HEK293T (cell line): Measurements from ENCODE around the gene TNIP1.

ENCODE experiments used
- CTCF ChIA-PET: fragments of 350-600 bp; formaldehyde crosslinking; extraction: SDS; loops from one replicate; lab custom pipeline; 2021; ENCODE audit warnings: antibody characterized with exemption, inconsistent platforms; lab: Yijun Ruan, JAX
- POLR2A ChIA-PET: fragments of 350-600 bp; formaldehyde crosslinking; extraction: SDS; loops from one replicate; lab custom pipeline; 2020; ENCODE audit warnings: antibody characterized with exemption, inconsistent platforms; lab: Yijun Ruan, JAX
- DNase-seq: peaks from one replicate; pipeline ENCODE4 v3.0.0; 2012; ENCODE audit warnings: mixed read lengths; ENCODE audit errors: extremely low spot score
- ARNT ChIP-seq: fragments of 450-650 bp; IDR thresholded peaks from 2 replicates; pipeline ENCODE4 v1.6.1; 2017; ENCODE audit warnings: mild to moderate bottlenecking
- BHLHE40 ChIP-seq: fragments of 450-650 bp; IDR thresholded peaks from 2 replicates; pipeline ENCODE4 v1.6.1; 2016; ENCODE audit warnings: mild to moderate bottlenecking, moderate library complexity, borderline replicate concordance
- CTBP1 ChIP-seq: fragments of 450-650 bp; IDR thresholded peaks from 2 replicates; pipeline ENCODE4 v1.6.1; 2016; ENCODE audit warnings: borderline replicate concordance
- ELF4 ChIP-seq: fragments of 450-650 bp; IDR thresholded peaks from 2 replicates; pipeline ENCODE4 v1.6.1; 2017; ENCODE audit warnings: antibody characterized with exemption
- FOXA1 ChIP-seq: fragments of 450-650 bp; IDR thresholded peaks from 2 replicates; pipeline ENCODE4 v1.6.1; 2016; ENCODE audit warnings: mild to moderate bottlenecking
- FOXK2 ChIP-seq: fragments of 450-650 bp; IDR thresholded peaks from 2 replicates; pipeline ENCODE4 v1.6.1; 2016; ENCODE audit warnings: mild to moderate bottlenecking
- FOXM1 ChIP-seq: fragments of 450-650 bp; IDR thresholded peaks from 2 replicates; pipeline ENCODE4 v1.6.1; 2017; ENCODE audit warnings: mild to moderate bottlenecking, borderline replicate concordance
- HDGF ChIP-seq: fragments of 450-650 bp; IDR thresholded peaks from 2 replicates; pipeline ENCODE4 v1.6.1; 2017; ENCODE audit warnings: antibody characterized with exemption, borderline replicate concordance
- L3MBTL2 ChIP-seq: fragments of 450-650 bp; conservative IDR thresholded peaks from 2 replicates; pipeline ENCODE4 v1.6.1; 2016; ENCODE audit warnings: mild to moderate bottlenecking
- LEF1 ChIP-seq: fragments of 450-650 bp; IDR thresholded peaks from 2 replicates; pipeline ENCODE4 v1.6.1; 2017; ENCODE audit warnings: mild to moderate bottlenecking, borderline replicate concordance
- NFRKB ChIP-seq: fragments of 450-650 bp; IDR thresholded peaks from 2 replicates; pipeline ENCODE4 v1.6.1; 2016; ENCODE audit warnings: mild to moderate bottlenecking, moderate library complexity
- SP1 ChIP-seq: fragments of 450-650 bp; IDR thresholded peaks from 2 replicates; pipeline ENCODE4 v1.6.1; 2017
- SUZ12 ChIP-seq: fragments of 450-650 bp; IDR thresholded peaks from 2 replicates; pipeline ENCODE4 v1.6.1; 2016; ENCODE audit warnings: mild to moderate bottlenecking
- TARDBP ChIP-seq: fragments of 450-650 bp; IDR thresholded peaks from 2 replicates; pipeline ENCODE4 v1.6.1; 2016
- ZNF384 ChIP-seq: fragments of 450-650 bp; IDR thresholded peaks from 2 replicates; pipeline ENCODE4 v1.6.1; 2016
- TF ChIP-seq, protein P1 (sequence below): fragments of 450-650 bp; IDR thresholded peaks from 2 replicates; pipeline ENCODE4 v1.6.1; 2016

TNIP1 gene

DNA sequence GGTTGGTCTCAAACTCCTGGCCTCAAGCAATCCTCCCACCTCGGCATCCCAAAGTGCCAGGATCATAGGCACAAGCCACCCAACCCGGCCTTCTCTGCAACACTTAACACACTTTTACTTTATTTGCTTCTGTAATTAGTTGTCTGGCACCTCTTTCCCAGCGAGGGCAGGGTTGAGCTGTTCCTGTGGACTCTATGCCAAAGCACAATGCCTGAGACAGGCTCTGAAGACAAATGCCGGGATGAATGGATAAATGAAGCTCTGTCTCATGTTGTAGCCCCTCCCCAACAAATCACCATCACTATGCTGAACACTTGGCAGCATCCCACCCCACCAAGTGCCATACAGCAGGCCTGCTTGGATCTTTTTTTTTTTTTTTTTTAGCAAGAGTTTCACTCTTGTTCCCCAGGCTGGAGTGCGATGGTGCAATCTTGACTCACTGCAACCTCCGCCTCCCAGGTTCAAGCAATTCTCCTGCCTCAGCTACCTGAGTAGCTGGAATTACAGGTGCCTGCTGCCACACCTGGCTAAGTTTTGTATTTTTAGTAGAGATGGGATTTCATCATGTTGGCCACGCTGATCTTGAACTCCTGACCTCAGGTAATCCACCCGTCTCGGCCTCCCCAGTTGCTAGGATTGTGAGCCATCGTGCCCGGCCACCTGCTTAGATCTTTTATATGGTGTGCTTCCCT, 39.1 kb downstream of the TNIP1 start:
- DNase-seq = no peak
- ChIA-PET POLR2A (no interaction called here), CTCF (interaction anchor here (2.8 kb wide), 1 partner anchor 10 kb away, joined by 16 read pairs; no protein-coding TSS in a partner anchor)
- TF ChIP-seq SP1 (no peak), ZNF384 (no peak), LEF1 (no peak), NFRKB (no peak), ARNT (no peak), BHLHE40 (no peak), FOXM1 (no peak), L3MBTL2 (no peak), ELF4 (no peak), SUZ12 (no peak), CTBP1 (no peak), FOXK2 (no peak), HDGF (no peak), FOXA1 (no peak), TARDBP (no peak)
- TF ChIP-seq, protein P1, sequence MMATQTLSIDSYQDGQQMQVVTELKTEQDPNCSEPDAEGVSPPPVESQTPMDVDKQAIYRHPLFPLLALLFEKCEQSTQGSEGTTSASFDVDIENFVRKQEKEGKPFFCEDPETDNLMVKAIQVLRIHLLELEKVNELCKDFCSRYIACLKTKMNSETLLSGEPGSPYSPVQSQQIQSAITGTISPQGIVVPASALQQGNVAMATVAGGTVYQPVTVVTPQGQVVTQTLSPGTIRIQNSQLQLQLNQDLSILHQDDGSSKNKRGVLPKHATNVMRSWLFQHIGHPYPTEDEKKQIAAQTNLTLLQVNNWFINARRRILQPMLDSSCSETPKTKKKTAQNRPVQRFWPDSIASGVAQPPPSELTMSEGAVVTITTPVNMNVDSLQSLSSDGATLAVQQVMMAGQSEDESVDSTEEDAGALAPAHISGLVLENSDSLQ = no peak

DNA sequence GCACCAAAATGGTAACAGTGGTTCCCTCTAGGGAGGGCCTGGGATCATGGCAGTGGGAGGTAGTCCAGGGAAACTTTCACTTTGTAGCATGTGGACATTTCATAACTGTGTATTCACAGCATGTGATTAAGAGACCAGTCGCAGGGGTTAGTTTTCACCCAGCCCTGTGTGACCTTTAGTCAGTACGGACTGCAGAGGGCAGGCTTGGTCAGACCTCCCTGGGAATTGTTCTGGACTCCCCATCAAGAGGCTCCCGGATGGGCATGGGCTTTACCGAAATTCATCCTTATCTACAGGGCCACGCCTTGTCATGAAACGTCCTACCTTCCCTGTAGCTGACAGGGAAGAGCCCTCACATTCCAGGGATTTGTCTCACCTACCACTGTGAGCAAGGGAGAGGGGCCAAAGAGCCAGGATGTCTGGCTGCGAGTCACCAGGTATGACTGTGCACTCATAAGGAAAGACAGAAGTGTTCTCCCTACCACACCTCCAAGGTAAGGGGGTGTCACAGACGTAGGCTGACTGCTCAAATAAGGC, 40.6 kb downstream of the TNIP1 start:
- TF ChIP-seq HDGF = no peak
- no peak for TF ChIP-seq ELF4
- TF ChIP-seq TARDBP = no peak
- no peak for TF ChIP-seq FOXA1
- no peak for TF ChIP-seq SUZ12
- no peak for TF ChIP-seq ARNT
- no peak for TF ChIP-seq ZNF384
- no peak for TF ChIP-seq L3MBTL2
- no peak for TF ChIP-seq CTBP1
- TF ChIP-seq, protein P1 = no peak
- TF ChIP-seq FOXK2 = no peak
- no peak for TF ChIP-seq NFRKB
- ChIA-PET CTCF (interaction anchor here (2.8 kb wide), 1 partner anchor 11 kb away, joined by 16 read pairs; no protein-coding TSS in a partner anchor), POLR2A (no interaction called here)
- no peak for DNase-seq

DNA sequence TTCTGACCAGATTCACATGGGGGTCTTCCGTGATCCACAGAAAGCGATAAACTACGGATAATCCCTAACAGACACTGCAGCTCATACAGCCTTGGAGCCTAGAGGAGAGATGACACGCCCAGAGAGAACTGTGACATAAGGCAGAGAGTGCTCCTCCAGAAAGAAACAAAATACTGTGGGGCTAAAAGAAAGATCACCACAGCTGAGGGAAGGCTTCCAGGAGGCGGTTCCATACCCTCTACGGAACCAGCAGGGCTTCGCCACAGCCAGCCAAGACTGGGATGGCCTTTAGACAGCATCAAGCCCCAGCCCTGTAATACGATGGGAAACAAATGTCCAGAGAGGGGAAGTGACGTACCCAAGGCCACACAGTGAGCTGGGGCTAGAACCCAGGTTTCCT, 41.2 kb downstream of the TNIP1 start:
- DNase-seq = no peak
- TF ChIP-seq HDGF (no peak), CTBP1 (no peak), FOXK2 (no peak), FOXA1 (no peak), LEF1 (no peak)
- CTCF ChIA-PET = interaction anchor here (1.6 to 2.8 kb wide), 2 partner anchors 8 to 12 kb away, joined by 7 to 16 read pairs; no protein-coding TSS in a partner anchor
- POLR2A ChIA-PET = no interaction called here

DNA sequence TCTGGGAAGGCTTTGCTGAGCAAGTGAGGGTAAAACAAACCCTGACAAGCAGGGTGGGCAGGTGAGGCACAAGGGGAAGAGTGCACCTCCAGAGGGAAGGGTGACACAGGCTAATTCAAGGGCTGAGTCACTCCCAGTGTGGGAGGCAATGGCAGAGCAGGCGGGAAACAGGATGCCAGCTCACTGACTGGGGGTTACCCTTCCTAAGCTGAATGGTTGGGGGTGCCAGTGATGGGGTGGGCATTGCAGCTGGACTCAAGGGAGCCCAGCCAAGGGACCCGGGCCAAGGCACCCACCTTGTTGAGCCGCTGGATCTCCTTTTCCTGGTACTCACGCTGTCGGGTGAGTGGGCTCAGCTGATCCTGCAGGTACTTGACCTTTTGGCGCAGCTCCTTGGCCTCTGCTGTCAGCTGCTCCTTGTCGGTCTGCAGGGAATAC, 42.0 kb downstream of the TNIP1 start:
- no peak for DNase-seq
- TF ChIP-seq L3MBTL2 = no peak
- TF ChIP-seq ZNF384 = no peak
- TF ChIP-seq NFRKB = no peak
- no peak for TF ChIP-seq LEF1
- no peak for TF ChIP-seq HDGF
- POLR2A ChIA-PET = no interaction called here
- CTCF ChIA-PET = interaction anchor here (1.1 to 1.6 kb wide), 2 partner anchors 9 to 13 kb away, joined by 3 to 7 read pairs; no protein-coding TSS in a partner anchor

DNA sequence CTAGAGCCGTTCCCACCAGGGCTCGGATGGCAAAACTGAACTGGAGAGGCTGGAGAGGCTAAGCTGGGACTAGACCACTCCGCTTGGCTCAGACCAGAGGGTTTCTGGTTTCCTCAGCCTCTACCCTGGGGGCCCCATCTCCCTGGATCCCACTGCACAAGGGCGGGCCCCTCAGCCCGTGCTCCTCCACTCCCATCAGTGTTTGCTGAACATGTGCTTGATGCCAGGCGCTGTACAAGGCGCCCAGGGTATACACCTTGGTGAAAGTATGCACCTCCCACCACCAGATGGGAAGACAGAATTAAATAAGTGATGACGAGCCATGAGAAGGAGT, 42.5 kb downstream of the TNIP1 start:
- POLR2A ChIA-PET = no interaction called here
- CTCF ChIA-PET = interaction anchor here (1.1 to 1.6 kb wide), 2 partner anchors 10 to 13 kb away, joined by 3 to 7 read pairs; no protein-coding TSS in a partner anchor
- no peak for DNase-seq
- TF ChIP-seq BHLHE40 = no peak
- TF ChIP-seq SP1 = no peak
- TF ChIP-seq HDGF = no peak
- no peak for TF ChIP-seq L3MBTL2
- TF ChIP-seq FOXK2 = no peak
- TF ChIP-seq TARDBP = no peak
- TF ChIP-seq CTBP1 = no peak

DNA sequence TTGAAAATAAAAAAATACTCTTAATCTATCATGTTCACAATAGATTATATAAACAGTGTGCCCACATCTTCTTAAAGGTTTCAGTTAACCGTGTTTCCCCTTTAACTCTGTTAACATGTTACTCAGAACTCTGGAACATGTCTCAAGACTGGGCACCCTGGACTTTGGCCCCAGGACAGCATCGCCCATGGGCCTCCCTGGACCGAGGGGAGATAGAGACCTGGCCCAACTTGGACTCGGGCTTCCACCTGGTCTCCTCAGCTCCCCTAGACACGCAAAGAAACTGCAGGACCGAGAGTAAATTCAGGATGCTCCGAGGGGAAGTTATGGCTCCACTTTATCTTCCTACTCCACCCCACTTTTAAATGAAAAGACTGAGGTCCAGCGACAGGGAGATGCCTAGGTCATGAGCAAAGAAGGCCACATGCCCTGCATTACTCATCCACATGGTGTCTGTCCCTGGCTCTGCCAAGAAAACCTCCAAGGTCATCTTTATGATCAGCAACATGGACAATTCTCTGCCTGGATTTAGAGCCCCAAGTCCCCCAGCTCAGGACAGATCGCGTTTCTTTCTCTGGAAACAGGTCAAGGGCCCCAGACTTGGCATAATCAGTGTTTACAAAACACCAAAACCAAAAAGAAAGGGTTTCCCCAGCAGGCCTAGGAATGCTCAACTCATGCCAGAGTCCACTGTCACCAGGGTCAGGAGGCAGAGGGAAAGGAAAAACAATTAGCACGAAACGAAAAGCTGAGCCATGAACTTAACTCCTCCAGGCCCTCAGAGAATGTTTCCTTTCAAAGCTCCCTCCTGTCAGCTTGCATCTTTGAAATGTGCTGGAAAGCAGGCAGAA, 43.0 kb downstream of the TNIP1 start:
- DNase-seq = no peak
- ChIA-PET CTCF (interaction anchor here (1.1 kb wide), 1 partner anchor 14 kb away, joined by 3 read pairs; no protein-coding TSS in a partner anchor), POLR2A (no interaction called here)
- TF ChIP-seq SP1 (no peak), ZNF384 (no peak), CTBP1 (no peak), ARNT (no peak), NFRKB (no peak), LEF1 (no peak), ELF4 (no peak)
